C4-2B (cell line): ENCODE results near the gene NFIC.

Experiments
- ZFX ChIP-seq: fragments of 450-650 bp; IDR thresholded peaks from 2 replicates; pipeline ENCODE4 v1.6.1; 2017
- TF ChIP-seq, protein P1 (sequence below): fragments of 450-650 bp; conservative IDR thresholded peaks from 2 replicates; pipeline ENCODE4 v1.5.1; 2017; ENCODE audit warnings: mild to moderate bottlenecking

DNA sequence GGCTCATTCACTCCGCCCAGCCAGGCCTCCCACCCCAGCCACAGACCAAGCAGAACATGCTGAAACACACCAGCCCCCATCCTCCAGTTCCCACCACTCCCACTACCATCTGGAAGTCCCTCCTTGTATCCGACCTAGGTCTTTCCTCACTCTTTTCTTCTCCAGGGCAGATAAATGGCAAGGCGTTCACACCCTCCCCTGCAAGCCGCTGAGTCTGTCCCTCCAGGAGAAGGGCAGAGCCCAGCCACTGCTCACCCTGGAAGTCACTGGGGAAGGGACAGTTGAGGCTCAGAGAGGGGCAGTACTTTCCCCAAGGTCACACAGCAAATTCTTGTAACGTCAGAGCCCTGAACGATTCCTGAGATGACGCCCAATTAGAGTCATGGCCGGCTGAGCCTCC is 45.5 kb upstream of the NFIC start:
- TF ChIP-seq, protein P1, sequence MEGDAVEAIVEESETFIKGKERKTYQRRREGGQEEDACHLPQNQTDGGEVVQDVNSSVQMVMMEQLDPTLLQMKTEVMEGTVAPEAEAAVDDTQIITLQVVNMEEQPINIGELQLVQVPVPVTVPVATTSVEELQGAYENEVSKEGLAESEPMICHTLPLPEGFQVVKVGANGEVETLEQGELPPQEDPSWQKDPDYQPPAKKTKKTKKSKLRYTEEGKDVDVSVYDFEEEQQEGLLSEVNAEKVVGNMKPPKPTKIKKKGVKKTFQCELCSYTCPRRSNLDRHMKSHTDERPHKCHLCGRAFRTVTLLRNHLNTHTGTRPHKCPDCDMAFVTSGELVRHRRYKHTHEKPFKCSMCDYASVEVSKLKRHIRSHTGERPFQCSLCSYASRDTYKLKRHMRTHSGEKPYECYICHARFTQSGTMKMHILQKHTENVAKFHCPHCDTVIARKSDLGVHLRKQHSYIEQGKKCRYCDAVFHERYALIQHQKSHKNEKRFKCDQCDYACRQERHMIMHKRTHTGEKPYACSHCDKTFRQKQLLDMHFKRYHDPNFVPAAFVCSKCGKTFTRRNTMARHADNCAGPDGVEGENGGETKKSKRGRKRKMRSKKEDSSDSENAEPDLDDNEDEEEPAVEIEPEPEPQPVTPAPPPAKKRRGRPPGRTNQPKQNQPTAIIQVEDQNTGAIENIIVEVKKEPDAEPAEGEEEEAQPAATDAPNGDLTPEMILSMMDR: no peak
- no peak for TF ChIP-seq ZFX
